GM12801 (cell line): ENCODE measurements around the gene HSD17B3.

Experiments used
- CTCF ChIP-seq: IDR thresholded peaks from one replicate; pipeline ENCODE4 v1.5.1; 2011; ENCODE audit warnings: control low read depth; ENCODE audit not compliant: insufficient read length; ENCODE audit errors: extremely low read depth

Gene HSD17B3

GRCh38 chr9:96302021-96302420 lies at the start of gene HSD17B3:
Gene HSD17B3, minus strand, starts transcription at chr9:96302176. Its CDS starts 72 bp downstream, at chr9:96302104.
- TF ChIP-seq CTCF: no peak

GRCh38 chr9:96350866-96351265 lies 48.9 kb upstream of the HSD17B3 start:
- no peak for TF ChIP-seq CTCF

- TF ChIP-seq CTCF: no peak
Observed at GRCh38 chr9:96348261-96348660, 46.3 kb upstream of the HSD17B3 start.

- TF ChIP-seq CTCF: no peak
Observed at GRCh38 chr9:96345551-96345950, 43.6 kb upstream of the HSD17B3 start.

GRCh38 chr9:96344458-96345180 lies 42.6 kb upstream of the HSD17B3 start:
- no peak for TF ChIP-seq CTCF

- TF ChIP-seq CTCF: no peak
Observed at GRCh38 chr9:96343515-96344360, 41.8 kb upstream of the HSD17B3 start.

- no peak for TF ChIP-seq CTCF
Observed at GRCh38 chr9:96342571-96343245, 40.7 kb upstream of the HSD17B3 start.
